Epithelial cell of esophagus (primary cell): ENCODE results near the gene CALML6.

Experiments
- DNase-seq: peaks from one replicate; pipeline ENCODE4 v3.0.0; 2010; ENCODE audit warnings: low read depth
- H3K4me3 ChIP-seq: 2 replicates; pipeline ENCODE4 v1.5.1; 2011; ENCODE audit warnings: mild to moderate bottlenecking, low read length, control low read depth
- TF ChIP-seq, protein P1 (sequence below): IDR thresholded peaks from 2 replicates; pipeline ENCODE4 v1.5.1; 2011; ENCODE audit warnings: low read depth, mild to moderate bottlenecking, low read length, control low read depth, inconsistent platforms; ENCODE audit not compliant: insufficient read depth; ENCODE audit errors: missing control alignments

Gene CALML6

DNA sequence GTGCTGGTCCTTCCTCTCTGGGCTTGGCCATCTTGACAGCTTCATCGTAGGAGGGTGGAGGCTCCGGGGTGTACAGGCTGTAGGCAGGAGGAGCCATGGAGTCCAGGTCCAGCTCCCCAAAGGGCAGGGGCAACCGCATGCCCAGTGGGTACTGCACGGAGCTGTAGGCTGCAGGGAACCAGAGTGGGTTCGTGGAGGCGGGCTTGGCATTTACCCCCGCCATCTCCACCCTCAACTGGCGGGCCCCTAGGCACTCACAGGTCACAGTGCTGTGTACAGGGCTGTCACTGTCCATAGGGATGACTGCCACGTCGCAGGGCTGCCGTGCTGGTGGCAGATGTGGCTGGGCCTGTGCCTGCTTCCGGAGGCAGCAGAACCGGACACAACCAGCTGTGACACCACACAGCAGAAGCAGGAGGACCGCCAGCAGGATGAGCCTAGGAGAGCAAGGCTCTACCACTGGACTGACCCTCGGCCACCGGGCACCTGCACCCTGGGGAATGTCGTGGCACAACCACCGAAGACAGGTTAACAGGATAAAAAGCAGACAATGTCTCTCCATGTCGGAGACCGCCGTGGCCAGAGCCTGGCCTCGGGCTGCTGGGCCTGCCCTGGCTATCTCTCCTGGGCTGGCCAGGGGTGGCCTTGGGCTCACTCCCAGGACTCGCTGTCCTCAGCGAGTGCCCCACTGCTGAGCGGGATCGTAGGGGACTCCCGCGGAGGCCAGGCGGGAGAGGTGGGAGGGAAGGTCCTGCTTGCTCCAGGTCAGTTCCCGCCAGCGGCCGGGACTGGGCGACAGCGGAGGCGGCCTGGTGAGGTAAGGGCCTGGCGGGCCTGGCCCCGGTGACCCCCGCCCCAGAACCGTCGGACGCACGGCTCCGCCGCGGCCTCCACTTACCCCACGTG, 3.2 kb downstream of the CALML6 start:
- no peak for DNase-seq
- TF ChIP-seq, protein P1, sequence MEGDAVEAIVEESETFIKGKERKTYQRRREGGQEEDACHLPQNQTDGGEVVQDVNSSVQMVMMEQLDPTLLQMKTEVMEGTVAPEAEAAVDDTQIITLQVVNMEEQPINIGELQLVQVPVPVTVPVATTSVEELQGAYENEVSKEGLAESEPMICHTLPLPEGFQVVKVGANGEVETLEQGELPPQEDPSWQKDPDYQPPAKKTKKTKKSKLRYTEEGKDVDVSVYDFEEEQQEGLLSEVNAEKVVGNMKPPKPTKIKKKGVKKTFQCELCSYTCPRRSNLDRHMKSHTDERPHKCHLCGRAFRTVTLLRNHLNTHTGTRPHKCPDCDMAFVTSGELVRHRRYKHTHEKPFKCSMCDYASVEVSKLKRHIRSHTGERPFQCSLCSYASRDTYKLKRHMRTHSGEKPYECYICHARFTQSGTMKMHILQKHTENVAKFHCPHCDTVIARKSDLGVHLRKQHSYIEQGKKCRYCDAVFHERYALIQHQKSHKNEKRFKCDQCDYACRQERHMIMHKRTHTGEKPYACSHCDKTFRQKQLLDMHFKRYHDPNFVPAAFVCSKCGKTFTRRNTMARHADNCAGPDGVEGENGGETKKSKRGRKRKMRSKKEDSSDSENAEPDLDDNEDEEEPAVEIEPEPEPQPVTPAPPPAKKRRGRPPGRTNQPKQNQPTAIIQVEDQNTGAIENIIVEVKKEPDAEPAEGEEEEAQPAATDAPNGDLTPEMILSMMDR, result no peak
- H3K4me3 ChIP-seq, result peak overlapping the region; percentile 45

- TF ChIP-seq, protein P1, result no peak
- H3K4me3 ChIP-seq, result peak within 1 kb of the TSS; percentile 45
- no peak for DNase-seq
Observed at GRCh38 chr1:1918901-1919303, 3.8 kb downstream of the CALML6 start, which contains the start of gene TMEM52. TMEM52 (minus strand) TSS chr1:1919279; CDS start chr1:1919265, 14 bp downstream.

DNA sequence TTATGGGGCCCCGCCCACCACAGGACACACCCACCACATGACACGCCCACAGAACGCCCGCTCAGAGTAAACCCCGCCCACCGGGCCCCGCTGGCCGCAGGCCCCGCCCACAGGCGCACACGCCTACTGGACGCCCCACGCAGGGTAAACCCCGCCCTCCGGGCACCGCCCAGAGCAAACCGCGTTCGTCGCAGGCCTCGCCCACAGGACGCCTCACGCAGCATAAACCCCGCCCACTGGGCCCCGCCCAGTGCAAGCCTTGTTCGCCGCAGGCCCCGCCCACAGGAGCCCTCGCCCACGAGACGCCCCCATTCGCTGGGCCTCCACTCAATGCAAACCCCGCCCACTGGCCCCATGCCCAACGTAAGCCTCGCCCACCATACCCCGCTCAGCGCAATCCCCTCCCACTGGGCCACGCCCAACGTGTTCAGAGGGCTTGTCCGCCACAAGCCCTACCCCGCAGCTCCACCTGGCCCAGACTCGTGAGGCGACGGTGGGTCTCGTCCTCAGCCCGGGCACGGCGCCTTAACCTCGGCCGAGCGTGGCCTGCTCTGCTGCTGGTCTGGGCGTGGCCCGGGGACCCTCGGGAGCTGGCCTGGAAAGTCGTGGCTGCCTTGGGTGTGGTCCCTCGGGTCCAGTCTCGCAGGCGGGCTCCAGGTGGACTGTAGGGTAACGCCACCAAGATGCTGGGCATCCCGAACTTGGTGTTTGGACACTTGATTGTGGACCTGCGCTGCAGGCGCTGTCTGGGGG, 4.4 kb downstream of the CALML6 start:
- TF ChIP-seq, protein P1, result no peak
- peak overlapping the region; percentile 45 for H3K4me3 ChIP-seq
- peak; percentile 98 for DNase-seq

DNA sequence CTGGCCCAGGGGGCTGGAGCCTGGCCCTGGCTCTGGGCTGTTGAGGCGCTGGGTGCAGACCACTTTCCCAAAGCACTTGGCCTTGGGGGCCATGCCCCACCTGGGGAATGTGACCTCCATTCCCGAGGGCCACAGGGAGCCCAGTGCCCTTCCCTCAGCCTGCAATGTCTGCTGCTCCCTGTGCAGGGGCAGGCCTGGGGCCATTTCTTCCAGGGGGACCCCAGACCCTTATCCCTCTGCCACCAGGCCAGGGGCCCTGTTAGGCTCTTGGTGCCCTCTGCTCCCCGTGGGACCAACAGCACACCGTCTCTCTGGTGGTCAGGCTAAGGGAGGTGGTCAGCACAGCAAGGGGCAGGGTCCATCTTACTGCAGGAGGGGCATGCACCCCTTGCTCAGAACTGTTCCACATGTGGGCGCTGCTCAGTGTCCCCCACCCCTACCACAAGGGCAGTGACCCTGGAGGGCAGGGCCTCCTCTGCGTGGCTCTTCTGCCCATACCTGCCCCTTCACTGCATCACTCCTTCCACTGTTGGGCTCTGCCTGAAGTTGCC, 5.1 kb downstream of the CALML6 start:
- DNase-seq, result no peak
- TF ChIP-seq, protein P1, result no peak
- peak overlapping the region; percentile 29 for H3K4me3 ChIP-seq

DNA sequence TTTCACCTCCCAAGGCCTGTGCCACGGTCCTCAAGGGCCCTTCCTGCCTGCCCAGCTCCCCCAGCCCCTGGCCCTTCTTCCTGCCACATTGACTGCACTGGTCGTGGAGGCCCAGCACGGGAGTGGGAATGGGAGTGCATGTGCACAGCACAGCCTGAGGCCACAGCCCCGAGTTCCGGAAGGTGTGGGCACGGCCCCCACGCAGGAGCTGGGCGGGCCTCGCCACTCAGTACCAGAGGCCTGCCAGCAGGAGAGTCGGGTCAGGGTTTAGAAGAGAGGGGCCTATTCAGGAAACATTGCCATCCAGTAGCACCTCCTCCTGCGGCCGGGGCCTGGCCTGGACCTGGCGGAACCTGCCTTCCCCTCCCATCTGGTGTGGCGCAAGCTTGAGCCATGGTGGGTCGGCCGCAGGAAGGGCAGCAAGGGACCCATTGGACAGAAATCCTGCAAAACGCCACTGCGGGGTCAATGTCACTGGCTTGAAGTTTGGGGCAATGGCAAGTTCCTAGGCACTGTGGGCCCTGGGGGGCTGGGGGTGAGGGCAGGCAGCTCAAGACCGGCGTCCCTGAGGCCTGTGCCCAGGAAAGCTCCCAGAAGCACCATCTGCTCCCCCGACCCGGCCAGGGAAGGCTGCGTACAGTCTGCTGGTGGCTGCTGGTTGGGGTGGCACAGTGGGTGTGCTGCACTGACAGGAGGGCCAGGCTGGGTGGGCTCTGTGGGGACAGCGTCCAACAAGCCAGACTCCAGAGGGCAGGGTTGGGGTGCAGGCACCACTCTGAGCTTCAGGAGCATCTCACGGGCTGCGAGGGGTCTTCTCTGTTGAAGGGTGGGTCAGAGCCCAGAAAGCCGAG, 5.8 kb downstream of the CALML6 start:
- TF ChIP-seq, protein P1, result no peak
- H3K4me3 ChIP-seq, result no peak overlapping the region
- DNase-seq, result no peak

DNA sequence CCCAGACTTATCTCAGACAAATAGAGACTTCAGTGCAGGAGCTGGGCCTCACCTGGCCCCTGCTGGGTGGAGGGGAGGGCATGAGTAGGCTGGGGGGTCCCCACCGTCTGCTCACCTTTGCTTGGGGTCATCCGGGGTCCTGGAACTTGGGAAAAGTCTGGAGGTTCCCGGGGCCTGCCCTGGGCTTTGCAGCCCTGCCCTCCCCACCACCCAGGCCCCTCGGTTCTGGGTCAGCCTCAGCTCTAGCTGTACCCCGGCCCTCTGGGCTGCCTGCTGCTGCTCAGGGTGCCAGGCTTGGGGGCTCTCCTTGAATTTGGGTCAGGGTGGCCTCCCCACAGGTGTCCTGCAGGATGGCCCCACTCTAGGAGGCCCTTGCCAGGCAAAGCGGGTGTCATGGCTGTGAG, 6.4 kb downstream of the CALML6 start:
- TF ChIP-seq, protein P1, result no peak
- no peak overlapping the region for H3K4me3 ChIP-seq
- no peak for DNase-seq
